MM.1S (cell line): ENCODE data around the gene ASTN1.

Experiments used
- EZH2 ChIP-seq: fragments of 300-600 bp; sonication (generic); optimal IDR thresholded peaks from 2 replicates; pipeline ENCODE3; 2017; ENCODE audit warnings: low read depth, mild to moderate bottlenecking, antibody characterized with exemption, low read length, mixed read lengths
- EZH2phosphoT487 ChIP-seq: fragments of 300-600 bp; sonication (generic); IDR thresholded peaks from 2 replicates; pipeline ENCODE4 v1.6.1; 2018; ENCODE audit warnings: antibody characterized with exemption, low read length
- TF ChIP-seq, protein P1 (sequence below): fragments of 300-600 bp; sonication (generic); IDR thresholded peaks from 2 replicates; pipeline ENCODE4 v1.5.1; 2016; ENCODE audit warnings: antibody characterized with exemption, low read length, mixed read lengths

DNA sequence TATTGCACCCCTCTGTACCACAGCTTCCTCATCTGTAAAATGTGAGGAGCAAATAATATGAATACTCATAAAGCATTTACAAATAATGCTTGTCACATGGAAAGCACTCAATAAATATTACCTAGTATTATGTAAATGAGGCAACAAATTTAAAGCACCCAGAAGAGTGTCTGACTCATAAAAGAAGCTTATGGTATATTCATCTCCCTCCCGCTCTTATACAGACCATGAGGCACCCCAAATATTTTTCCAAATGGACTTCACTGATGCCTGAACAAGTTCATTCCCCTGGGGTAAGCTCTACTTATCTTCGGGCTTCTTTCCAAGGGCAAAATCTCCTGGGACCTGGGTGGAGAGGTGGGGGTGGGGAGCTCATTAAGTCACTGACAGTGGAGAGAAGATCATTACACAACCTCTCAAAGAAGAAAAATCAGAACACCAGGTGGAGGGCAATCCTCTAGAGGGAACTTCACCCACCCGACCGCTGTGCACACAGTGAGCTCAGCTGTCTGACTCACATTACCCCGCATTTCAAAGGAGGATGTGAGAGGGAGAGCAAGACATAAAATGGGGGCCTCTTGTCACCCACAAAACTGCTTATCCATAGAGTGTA, 166.2 kb downstream of the ASTN1 start:
- TF ChIP-seq, protein P1, sequence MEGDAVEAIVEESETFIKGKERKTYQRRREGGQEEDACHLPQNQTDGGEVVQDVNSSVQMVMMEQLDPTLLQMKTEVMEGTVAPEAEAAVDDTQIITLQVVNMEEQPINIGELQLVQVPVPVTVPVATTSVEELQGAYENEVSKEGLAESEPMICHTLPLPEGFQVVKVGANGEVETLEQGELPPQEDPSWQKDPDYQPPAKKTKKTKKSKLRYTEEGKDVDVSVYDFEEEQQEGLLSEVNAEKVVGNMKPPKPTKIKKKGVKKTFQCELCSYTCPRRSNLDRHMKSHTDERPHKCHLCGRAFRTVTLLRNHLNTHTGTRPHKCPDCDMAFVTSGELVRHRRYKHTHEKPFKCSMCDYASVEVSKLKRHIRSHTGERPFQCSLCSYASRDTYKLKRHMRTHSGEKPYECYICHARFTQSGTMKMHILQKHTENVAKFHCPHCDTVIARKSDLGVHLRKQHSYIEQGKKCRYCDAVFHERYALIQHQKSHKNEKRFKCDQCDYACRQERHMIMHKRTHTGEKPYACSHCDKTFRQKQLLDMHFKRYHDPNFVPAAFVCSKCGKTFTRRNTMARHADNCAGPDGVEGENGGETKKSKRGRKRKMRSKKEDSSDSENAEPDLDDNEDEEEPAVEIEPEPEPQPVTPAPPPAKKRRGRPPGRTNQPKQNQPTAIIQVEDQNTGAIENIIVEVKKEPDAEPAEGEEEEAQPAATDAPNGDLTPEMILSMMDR: no peak
- TF ChIP-seq EZH2 (no peak), EZH2phosphoT487 (no peak)
